CMK (cell line): ENCODE measurements around the gene TP53TG3E.
"Not testable (repeated sequence)": the region's sequence is repeated elsewhere in the genome, so short reads cannot be mapped to it uniquely, and the experiment has no call there.

Experiments
- DNase-seq: peaks from one replicate; pipeline ENCODE4 v3.0.0-alpha.2; 2010; ENCODE audit warnings: low read depth

Gene TP53TG3E

GRCh38 chr16:33304006-33304405, at the start of gene TP53TG3E:
Gene TP53TG3E, plus strand, starts transcription at chr16:33304306. Its CDS starts 68 bp downstream, at chr16:33304374.
- DNase-seq = not testable (repeated sequence)

- not testable (repeated sequence) for DNase-seq
Observed at GRCh38 chr16:33336226-33337012, 32.3 kb downstream of the TP53TG3E start.

- not testable (repeated sequence) for DNase-seq
Observed at GRCh38 chr16:33337627-33338542, 33.8 kb downstream of the TP53TG3E start.

GRCh38 chr16:33338543-33338951, 34.4 kb downstream of the TP53TG3E start:
- DNase-seq = not testable (repeated sequence)

- not testable (repeated sequence) for DNase-seq
Observed at GRCh38 chr16:33339093-33340061, 35.3 kb downstream of the TP53TG3E start.
